PC-9 (cell line): Measurements from ENCODE around the gene PAK3. TPM values are rescaled to one million over a fixed set of nuclear protein-coding genes. Genes with fewer than 3 reads are reported as not detected.

Source experiments
- Bru-seq: library from RNA; stranded (reverse); fragments of 400-500 nt; gene quantifications from one replicate; lab custom pipeline; 2021; lab: Mats Ljungman, UMichigan
- BruChase-seq, 2 experiments: library from RNA; stranded (reverse); fragments of 400-500 nt; gene quantifications; one replicate each; lab custom pipeline; 2021; lab: Mats Ljungman, UMichigan
- BruUV-seq: library from RNA; stranded (reverse); fragments of 400-500 nt; replicated peaks from 2 replicates; lab custom pipeline; 2021; lab: Mats Ljungman, UMichigan
- CTCF ChIA-PET: fragments of 300-600 bp; sonication (Branson Sonifier 250); formaldehyde crosslinking; loops from one replicate; lab custom pipeline; 2022; ENCODE audit warnings: antibody characterized with exemption; lab: Charles Lee
- POLR2A ChIA-PET: fragments of 300-600 bp; sonication (Branson Sonifier 250); formaldehyde crosslinking; loops from one replicate; lab custom pipeline; 2022; ENCODE audit warnings: antibody characterized with exemption; ENCODE audit not compliant: unreplicated experiment; lab: Charles Lee
- DNase-seq, 2 experiments: peaks; one replicate each; pipeline versions ENCODE4 v3.0.0 to v3.0.0-alpha.2; 2015 to 2022; ENCODE audit warnings: mixed read lengths in 1 of 2
- H2AFZ ChIP-seq: fragments of 200-600 bp; sonication (generic); 2 replicates; pipeline ENCODE4 v1.8.1; 2017; ENCODE audit warnings: antibody characterized with exemption
- H3F3A ChIP-seq: fragments of 200-600 bp; sonication (generic); 2 replicates; pipeline ENCODE4 v1.8.1; 2017; ENCODE audit warnings: antibody characterized with exemption, mild to moderate bottlenecking, low read depth; ENCODE audit not compliant: insufficient read depth
- H3K27ac ChIP-seq: fragments of 200-600 bp; sonication (generic); 2 replicates; pipeline ENCODE4 v1.6.1; 2016; ENCODE audit warnings: mixed run types
- H3K27me3 ChIP-seq: fragments of 200-600 bp; sonication (generic); 2 replicates; pipeline ENCODE4 v1.6.1; 2016; ENCODE audit warnings: low read depth, mixed run types; ENCODE audit not compliant: insufficient read depth
- H3K36me3 ChIP-seq: fragments of 200-600 bp; sonication (generic); 2 replicates; pipeline ENCODE4 v1.6.1; 2016; ENCODE audit warnings: low read depth, mixed run types
- H3K4me1 ChIP-seq: fragments of 200-600 bp; sonication (generic); replicated peaks from 2 replicates; pipeline ENCODE4 v1.6.1; 2016; ENCODE audit warnings: mixed run types; ENCODE audit not compliant: insufficient read depth
- H3K4me2 ChIP-seq: fragments of 200-600 bp; sonication (generic); 2 replicates; pipeline ENCODE4 v1.6.1; 2017; ENCODE audit warnings: mixed run types
- H3K4me3 ChIP-seq: fragments of 200-600 bp; sonication (generic); 2 replicates; pipeline ENCODE4 v1.6.1; 2016; ENCODE audit warnings: mixed run types
- H3K79me2 ChIP-seq: fragments of 200-600 bp; sonication (generic); 2 replicates; pipeline ENCODE4 v1.6.1; 2017; ENCODE audit warnings: low read depth, mixed run types
- H3K9me2 ChIP-seq: fragments of 200-600 bp; sonication (generic); 2 replicates; pipeline ENCODE4 v1.8.1; 2017; ENCODE audit warnings: mild to moderate bottlenecking; ENCODE audit not compliant: insufficient read depth
- H3K9me3 ChIP-seq: fragments of 200-600 bp; sonication (generic); 2 replicates; pipeline ENCODE4 v1.8.1; 2016; ENCODE audit warnings: low read depth; ENCODE audit not compliant: insufficient read depth
- H4K20me1 ChIP-seq: fragments of 200-600 bp; sonication (generic); 2 replicates; pipeline ENCODE4 v1.8.1; 2017; ENCODE audit not compliant: insufficient read depth
- EZH2 ChIP-seq: fragments of 200-600 bp; sonication (generic); IDR thresholded peaks from 2 replicates; pipeline ENCODE4 v1.8.0; 2017; ENCODE audit warnings: antibody characterized with exemption, low read depth
- intact Hi-C: fragments of 100-400 bp; cut with micrococcal nuclease; formaldehyde crosslinking; loops from one replicate; pipeline ENCODE4 v1.10.0; 2022; ENCODE audit not compliant: unreplicated experiment
- long read RNA-seq: library from polyadenylated mRNA; stranded (forward); transcript quantifications from one replicate; pipeline ENCODE4 v2.0.0, GENCODE V29; 2022
- total RNA-seq: library from RNA; stranded (reverse); gene quantifications from 2 replicates; pipeline ENCODE4 v1.2.3, GENCODE V29; 2021
- TF ChIP-seq, protein P1 (sequence below): fragments of 200-600 bp; sonication (generic); conservative IDR thresholded peaks from 2 replicates; pipeline ENCODE4 v1.6.1; 2017; ENCODE audit warnings: mixed run types, antibody characterized with exemption, mild to moderate bottlenecking, moderate library complexity

PAK3 gene
- total RNA-seq (not detected in 2 replicates), Bru-seq, nascent RNA (percentile 0 among the genes with signal in this experiment), BruChase-seq, experiment 1, labeled RNA remaining after a 2-hour chase (percentile 0 among the genes with signal in this experiment), BruChase-seq, experiment 2, labeled RNA remaining after a 6-hour chase (percentile 1 among the genes with signal in this experiment)
- long read RNA-seq = 0 reads

DNA sequence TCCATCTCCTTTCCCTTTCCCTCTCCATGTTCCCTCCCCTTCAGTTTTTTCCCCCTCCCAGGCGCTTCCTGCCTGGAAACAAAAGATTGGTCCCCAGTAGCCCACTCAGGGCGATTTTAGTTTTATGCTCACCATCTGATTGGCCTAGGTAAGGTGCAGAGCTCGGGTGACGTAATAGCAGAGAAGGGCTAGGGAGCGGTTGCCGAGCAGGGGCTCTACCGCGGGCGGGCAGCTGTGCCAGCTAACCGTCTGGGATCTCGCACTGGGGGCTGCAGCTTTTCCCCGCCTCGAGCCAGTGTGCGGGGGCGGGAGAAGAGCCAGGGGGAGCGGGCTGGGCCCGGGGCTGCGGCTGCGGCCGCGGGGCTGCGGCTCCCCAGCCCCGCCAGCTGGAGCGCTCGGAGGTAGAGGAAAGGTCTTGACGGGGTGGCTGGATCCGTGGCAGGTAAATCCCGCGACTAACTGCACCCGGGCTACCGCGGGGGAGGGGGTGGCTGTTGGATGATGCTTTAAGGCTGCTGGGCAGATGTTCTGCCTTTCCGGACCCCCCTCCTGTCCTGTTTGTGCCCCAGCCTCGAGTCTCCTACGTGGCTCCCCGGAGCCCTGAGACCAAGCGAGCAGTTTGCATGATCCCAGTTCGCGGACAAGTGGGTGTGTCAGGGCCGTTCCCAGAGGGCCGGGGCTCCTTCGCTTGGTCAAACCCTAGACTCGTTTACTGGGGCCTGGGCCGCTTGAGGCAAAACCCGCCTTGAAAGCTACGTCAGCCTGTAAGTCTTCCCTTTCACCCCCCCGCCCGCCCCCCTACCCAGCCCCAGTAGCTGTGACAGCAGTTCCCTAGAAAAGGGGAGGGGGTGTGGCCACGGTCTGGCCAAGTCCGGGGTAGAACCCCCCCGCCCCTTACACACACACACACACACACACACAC lies at the start of gene PAK3:
Gene PAK3 (plus strand): TSS at position 218 of the 922 bp plus-strand sequence. CDS start 26,913 bp downstream, outside the sequence.
- intact Hi-C loops = loop anchor here (10.0 kb wide), 1 partner anchor 241 kb away; no protein-coding TSS in a partner anchor
- no peaks in the 10 kb centered on the region for H3K79me2 ChIP-seq
- no peak for TF ChIP-seq EZH2
- TF ChIP-seq, protein P1, sequence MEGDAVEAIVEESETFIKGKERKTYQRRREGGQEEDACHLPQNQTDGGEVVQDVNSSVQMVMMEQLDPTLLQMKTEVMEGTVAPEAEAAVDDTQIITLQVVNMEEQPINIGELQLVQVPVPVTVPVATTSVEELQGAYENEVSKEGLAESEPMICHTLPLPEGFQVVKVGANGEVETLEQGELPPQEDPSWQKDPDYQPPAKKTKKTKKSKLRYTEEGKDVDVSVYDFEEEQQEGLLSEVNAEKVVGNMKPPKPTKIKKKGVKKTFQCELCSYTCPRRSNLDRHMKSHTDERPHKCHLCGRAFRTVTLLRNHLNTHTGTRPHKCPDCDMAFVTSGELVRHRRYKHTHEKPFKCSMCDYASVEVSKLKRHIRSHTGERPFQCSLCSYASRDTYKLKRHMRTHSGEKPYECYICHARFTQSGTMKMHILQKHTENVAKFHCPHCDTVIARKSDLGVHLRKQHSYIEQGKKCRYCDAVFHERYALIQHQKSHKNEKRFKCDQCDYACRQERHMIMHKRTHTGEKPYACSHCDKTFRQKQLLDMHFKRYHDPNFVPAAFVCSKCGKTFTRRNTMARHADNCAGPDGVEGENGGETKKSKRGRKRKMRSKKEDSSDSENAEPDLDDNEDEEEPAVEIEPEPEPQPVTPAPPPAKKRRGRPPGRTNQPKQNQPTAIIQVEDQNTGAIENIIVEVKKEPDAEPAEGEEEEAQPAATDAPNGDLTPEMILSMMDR = no peak
- no peak within 1 kb of the TSS for H2AFZ ChIP-seq
- H3K4me3 ChIP-seq = no peak within 1 kb of the TSS
- ChIA-PET POLR2A (no interaction called here), CTCF (no interaction called here)
- H3K9me3 ChIP-seq = no peaks in the 10 kb centered on the region
- BruUV-seq = no TSS peak
- no peaks in the 10 kb centered on the region for H3K9me2 ChIP-seq
- H3K4me1 ChIP-seq = no peaks in the 10 kb centered on the region
- peaks cover 15% of the 10 kb centered on the region; the same call in 1 of the 2 replicates for H3K27me3 ChIP-seq
- no peak within 1 kb of the TSS for H3K4me2 ChIP-seq
- no peak within 1 kb of the TSS for H3K27ac ChIP-seq
- no peak for DNase-seq
- no peaks in the 10 kb centered on the region for H4K20me1 ChIP-seq
- H3K36me3 ChIP-seq = no peaks in the 10 kb centered on the region
- no peaks in the 10 kb centered on the region for H3F3A ChIP-seq

DNA sequence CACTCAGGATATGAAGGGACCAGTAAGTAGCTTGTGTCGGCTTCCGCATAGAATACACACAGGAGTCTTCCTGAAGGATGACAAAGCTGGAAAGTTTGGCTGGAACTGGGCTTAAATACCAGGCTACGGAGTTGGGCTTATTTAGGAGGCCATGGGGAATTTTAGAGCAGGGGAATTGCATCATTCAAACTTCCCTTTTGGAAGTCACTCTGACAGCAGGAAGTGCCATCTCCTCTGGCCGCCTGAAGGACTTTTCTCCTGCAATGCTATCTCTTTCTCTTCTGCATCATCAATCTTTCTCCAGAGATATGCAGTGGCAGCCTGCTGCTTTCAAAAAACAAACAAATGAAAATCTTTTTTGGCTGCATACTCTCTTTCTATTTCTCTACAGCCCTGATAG lies 48.4 kb upstream of the PAK3 start:
- no peak for DNase-seq
- no peak for TF ChIP-seq EZH2
- TF ChIP-seq, protein P1 = no peak

DNA sequence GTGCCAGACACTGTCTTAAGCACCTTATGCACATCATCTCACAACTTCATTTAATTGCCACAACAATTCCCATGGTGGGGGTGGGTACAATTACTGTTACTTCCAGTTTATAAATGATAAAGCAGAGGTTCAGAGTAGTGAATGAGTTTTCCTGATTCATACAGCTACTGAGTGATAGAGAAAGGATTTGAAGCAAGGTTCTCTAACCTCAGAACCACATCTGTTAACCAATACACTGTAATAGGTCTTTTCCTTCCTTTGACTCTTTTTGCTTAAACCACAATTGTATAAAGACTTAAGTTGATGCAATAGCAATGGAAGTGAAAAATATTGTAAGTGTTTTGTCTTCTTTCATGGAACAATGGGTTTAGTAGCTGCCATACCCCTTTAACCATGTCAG lies 43.5 kb upstream of the PAK3 start:
- no TSS peak for BruUV-seq
- Histone ChIP-seq H3K4me1 (no peaks in the 10 kb centered on the region), H3K27me3 (0 out of 2 replicates have a peak, but pooled peaks cover 4% of the 10 kb centered on the region)

More for the DNA sequence above, 48.4 kb upstream of the PAK3 start:
- H3K9me3 ChIP-seq = no peaks in the 10 kb centered on the region
- H2AFZ ChIP-seq = no peak overlapping the region
- no peaks in the 10 kb centered on the region for H3K79me2 ChIP-seq
- H3K27ac ChIP-seq = no peak overlapping the region
- H3K4me1 ChIP-seq = no peaks in the 10 kb centered on the region
- no peak overlapping the region for H3K4me3 ChIP-seq
- no peaks in the 10 kb centered on the region for H3K36me3 ChIP-seq
- 0 out of 2 replicates have a peak, but pooled peaks cover 4% of the 10 kb centered on the region for H3K27me3 ChIP-seq
- no peaks in the 10 kb centered on the region for H3K9me2 ChIP-seq
- intact Hi-C loops = no loop called here
- H3F3A ChIP-seq = no peaks in the 10 kb centered on the region
- H4K20me1 ChIP-seq = no peaks in the 10 kb centered on the region
- BruUV-seq = no TSS peak
- ChIA-PET POLR2A (no interaction called here), CTCF (no interaction called here)
- H3K4me2 ChIP-seq = no peak overlapping the region

More for the DNA sequence above, 43.5 kb upstream of the PAK3 start:
- DNase-seq = no peak
- H3K9me2 ChIP-seq = no peaks in the 10 kb centered on the region
- H3F3A ChIP-seq = no peaks in the 10 kb centered on the region
- no peaks in the 10 kb centered on the region for H3K36me3 ChIP-seq
- H3K4me2 ChIP-seq = no peak overlapping the region
- TF ChIP-seq, protein P1 = no peak
- no peak for TF ChIP-seq EZH2
- H3K27ac ChIP-seq = no peak overlapping the region
- H2AFZ ChIP-seq = no peak overlapping the region
- POLR2A ChIA-PET = no interaction called here
- H3K79me2 ChIP-seq = no peaks in the 10 kb centered on the region
- no peaks in the 10 kb centered on the region for H3K9me3 ChIP-seq
- H4K20me1 ChIP-seq = no peaks in the 10 kb centered on the region
- H3K4me3 ChIP-seq = no peak overlapping the region
- intact Hi-C loops = no loop called here
- CTCF ChIA-PET = no interaction called here
